ENCODE measurements around the gene CACYBP. TPM values are rescaled to one million over a fixed set of nuclear protein-coding genes. Genes with fewer than 3 reads are reported as not detected.

CACYBP gene
- total and polyA plus RNA-seq, 4 donors: 40.6 to 219 (median 65.1) TPM

GRCh38 chr1:174995121-174995520 is 4.6 kb upstream of the CACYBP start:
- Histone ChIP-seq H3K9ac (ENCODE audit: insufficient read depth in 1 of 2, low read length in 2 of 2) (no peak overlapping the region), H3K4me1 (ENCODE audit: control insufficient read depth in 5 of 5, insufficient read depth in 5 of 5, low read length in 5 of 5) (peaks cover 0 to 15% (median 0%) of the 10 kb centered on the region in 5 donors), H3K36me3 (ENCODE audit: control insufficient read depth in 4 of 4, insufficient read depth in 4 of 4, low read length in 4 of 4) (no peaks in the 10 kb centered on the region), H3K4me3 (no peak overlapping the region), H3K27me3 (ENCODE audit: control insufficient read depth in 3 of 3, insufficient read depth in 3 of 3, low read length in 2 of 3) (no peaks in the 10 kb centered on the region), H3K27ac (ENCODE audit: low read depth in 1 of 2, low read length in 1 of 2) (no peak overlapping the region), H3K9me3 (ENCODE audit: control insufficient read depth in 4 of 4, insufficient read depth in 3 of 4, low read length in 3 of 4) (no peaks in the 10 kb centered on the region)
- no peak for TF ChIP-seq CTCF (IDR thresholded peaks at IDR 0.05; ENCODE audit: control extremely low read depth, extremely low read depth)
- DNase-seq: no peak
- WGBS, 2 donors: 80 to 84% methylated on average over 3 of the region's 3 CpGs
- ATAC-seq (ENCODE audit: insufficient read depth, low FRiP score): no peak

- H3K4me1 ChIP-seq (ENCODE audit: control insufficient read depth in 5 of 5, insufficient read depth in 5 of 5, low read length in 5 of 5): peaks cover 0 to 18% (median under 1%) of the 10 kb centered on the region in 5 donors
- H3K27me3 ChIP-seq (ENCODE audit: control insufficient read depth in 3 of 3, insufficient read depth in 3 of 3, low read length in 2 of 3): no peaks in the 10 kb centered on the region
- H3K36me3 ChIP-seq (ENCODE audit: control insufficient read depth in 4 of 4, insufficient read depth in 4 of 4, low read length in 4 of 4): no peaks in the 10 kb centered on the region
- no peak overlapping the region for H3K4me3 ChIP-seq
- no peaks in the 10 kb centered on the region for H3K9me3 ChIP-seq (ENCODE audit: control insufficient read depth in 4 of 4, insufficient read depth in 3 of 4, low read length in 3 of 4)
- TF ChIP-seq CTCF (IDR thresholded peaks at IDR 0.05; ENCODE audit: control extremely low read depth, extremely low read depth): no peak
- no peak overlapping the region for H3K9ac ChIP-seq (ENCODE audit: insufficient read depth in 1 of 2, low read length in 2 of 2)
- no peak for DNase-seq
- ATAC-seq (ENCODE audit: insufficient read depth, low FRiP score): no peak
- WGBS, 2 donors: 82 to 100% methylated on average over 1 of the region's 1 CpG
- no peak overlapping the region for H3K27ac ChIP-seq (ENCODE audit: low read depth in 1 of 2, low read length in 1 of 2)
Measured at GRCh38 chr1:174995916-174996315, 3.8 kb upstream of the CACYBP start.

GRCh38 chr1:174996476-174996875 is 3.3 kb upstream of the CACYBP start:
- Histone ChIP-seq H3K4me1 (ENCODE audit: control insufficient read depth in 5 of 5, insufficient read depth in 5 of 5, low read length in 5 of 5) (peaks cover 0 to 20% (median 4%) of the 10 kb centered on the region in 5 donors), H3K36me3 (ENCODE audit: control insufficient read depth in 4 of 4, insufficient read depth in 4 of 4, low read length in 4 of 4) (no peaks in the 10 kb centered on the region), H3K9me3 (ENCODE audit: control insufficient read depth in 4 of 4, insufficient read depth in 3 of 4, low read length in 3 of 4) (no peaks in the 10 kb centered on the region), H3K27me3 (ENCODE audit: control insufficient read depth in 3 of 3, insufficient read depth in 3 of 3, low read length in 2 of 3) (no peaks in the 10 kb centered on the region), H3K9ac (ENCODE audit: insufficient read depth in 1 of 2, low read length in 2 of 2) (no peak overlapping the region), H3K27ac (ENCODE audit: low read depth in 1 of 2, low read length in 1 of 2) (no peak overlapping the region), H3K4me3 (no peak overlapping the region)
- TF ChIP-seq CTCF (IDR thresholded peaks at IDR 0.05; ENCODE audit: control extremely low read depth, extremely low read depth): no peak
- DNase-seq: no peak
- no peak for ATAC-seq (ENCODE audit: insufficient read depth, low FRiP score)
- 30 to 54% methylated on average over 1 of the region's 1 CpG for WGBS, 2 donors

- TF ChIP-seq CTCF (IDR thresholded peaks at IDR 0.05; ENCODE audit: control extremely low read depth, extremely low read depth): no peak
- peaks cover 0 to 14% (median 4%) of the 10 kb centered on the region in 5 donors for H3K4me1 ChIP-seq (ENCODE audit: control insufficient read depth in 5 of 5, insufficient read depth in 5 of 5, low read length in 5 of 5)
- no peak overlapping the region for H3K4me3 ChIP-seq
- H3K36me3 ChIP-seq (ENCODE audit: control insufficient read depth in 4 of 4, insufficient read depth in 4 of 4, low read length in 4 of 4): no peaks in the 10 kb centered on the region
- DNase-seq (no peak), ATAC-seq (ENCODE audit: insufficient read depth, low FRiP score) (no peak)
- no peaks in the 10 kb centered on the region for H3K27me3 ChIP-seq (ENCODE audit: control insufficient read depth in 3 of 3, insufficient read depth in 3 of 3, low read length in 2 of 3)
- H3K9ac ChIP-seq (ENCODE audit: insufficient read depth in 1 of 2, low read length in 2 of 2): no peak overlapping the region
- H3K9me3 ChIP-seq (ENCODE audit: control insufficient read depth in 4 of 4, insufficient read depth in 3 of 4, low read length in 3 of 4): no peaks in the 10 kb centered on the region
- 92 to 94% methylated on average over 3 of the region's 3 CpGs for WGBS, 2 donors
- H3K27ac ChIP-seq (ENCODE audit: low read depth in 1 of 2, low read length in 1 of 2): no peak overlapping the region
Measured at GRCh38 chr1:174997041-174997440, 2.7 kb upstream of the CACYBP start.
